Stomach (tissue), 19 donors: ENCODE measurements around the gene CACNA2D3. TPM values are rescaled to one million over a fixed set of nuclear protein-coding genes. Genes with fewer than 3 reads are reported as not detected.

Experiments used
- DNase-seq, 2 donors: peaks; one replicate each; pipeline versions ENCODE4 v3.0.0 to v3.0.0-alpha.2; 2013 to 2019
- H3K27ac ChIP-seq, 5 donors: fragments of 200-600 bp in 4 of 5; sonication (generic) in 4 of 5; one replicate each; pipeline ENCODE4 v1.5.1; 2013 to 2019; ENCODE audit warnings: mild to moderate bottlenecking in 1 of 5, moderate library complexity in 1 of 5
- H3K27me3 ChIP-seq, 3 donors: fragments of 200-600 bp; sonication (generic); one replicate each; pipeline ENCODE4 v1.5.1; 2017 to 2019; ENCODE audit warnings: mixed run types in 1 of 3
- H3K36me3 ChIP-seq, 4 donors: fragments of 200-600 bp; sonication (generic); 1 replicate in 3 of 4; 2 replicates in 1 of 4; pipeline ENCODE4 v1.5.1; 2016 to 2019
- H3K4me1 ChIP-seq, 4 donors: fragments of 200-600 bp; sonication (generic); one replicate each; pipeline ENCODE4 v1.5.1; 2016 to 2019
- H3K4me3 ChIP-seq, 4 donors: fragments of 200-600 bp; sonication (generic) in 3 of 4; one replicate each; pipeline ENCODE4 v1.5.1; 2016 to 2019; ENCODE audit warnings: mild to moderate bottlenecking in 1 of 4
- H3K9me3 ChIP-seq, 4 donors: fragments of 200-600 bp; sonication (generic); one replicate each; pipeline ENCODE4 v1.5.1; 2016 to 2019
- EP300 ChIP-seq: sonication (generic); formaldehyde crosslinking; IDR thresholded peaks from one replicate; pipeline ENCODE4 v1.6.1; 2017; ENCODE audit warnings: antibody characterized with exemption
- POLR2A ChIP-seq, 4 donors: fragments of 450-650 bp; IDR thresholded peaks; one replicate each; pipeline ENCODE4 v1.6.1; 2016; ENCODE audit warnings: antibody characterized with exemption in 4 of 4, control low read depth in 2 of 4, mild to moderate bottlenecking in 1 of 4, moderate library complexity in 1 of 4
- POLR2AphosphoS5 ChIP-seq, 3 donors: sonication (generic); formaldehyde crosslinking; IDR thresholded peaks; one replicate each; pipeline ENCODE4 v1.6.1; 2016; ENCODE audit warnings: antibody characterized with exemption in 3 of 3
- whole genome bisulfite sequencing, 5 donors: extraction: QIAGEN DNeasy Blood & Tissue Kit in 3 of 5; methylation state at CpG; one replicate each; pipeline versions ENCODE4 v1.1.5 to v1.1.7; 2013 to 2018; 5-methylcytosine and 5-hydroxymethylcytosine counted together
- intact Hi-C: fragments of 100-400 bp; cut with DNase I; formaldehyde crosslinking; loops from one replicate; pipeline ENCODE4 v1.15.1; 2023; ENCODE audit warnings: low total_unique reads
- long read RNA-seq, 10 donors: transcript quantifications; one replicate each; lab custom pipeline, GENCODE V29; 2026
- polyA plus RNA-seq, 3 donors: library from polyadenylated mRNA; stranded (reverse); fragments of 200-250 nt; gene quantifications; one replicate each; pipeline ENCODE4 v1.2.3, GENCODE V29; 2013
- total RNA-seq, 5 donors: library from RNA; depleted of rRNA; stranded (reverse); fragments of >200 nt; gene quantifications; one replicate each; pipeline versions ENCODE4 v1.1.0 to v1.2.3, GENCODE V29; 2014 to 2016
- TF ChIP-seq, protein P1 (sequence below), 7 experiments: fragments of 450-650 bp in 4 of 7; fragments of 200-600 bp in 3 of 7; sonication (generic) in 3 of 7; IDR thresholded peaks; one replicate each; pipeline ENCODE4 v1.5.1; 2016 to 2019; ENCODE audit warnings: antibody characterized with exemption in 7 of 7, control low read depth in 2 of 7, mild to moderate bottlenecking in 1 of 7
- donor health status: healthy with polysubstance abuse.
- donor health status: Bipolar disorder and iron deficiency.
- donor health status: healthy.

Gene CACNA2D3
- total RNA-seq (10 to 100 TPM in 2 of 5 donors, 1 to 10 TPM in 2, not detected in 1; 2.9 to 54.0 (median 10.9) TPM), polyA plus RNA-seq (1 to 10 TPM in 2 of 3 donors, under 1 TPM in 1; 0.56 to 1.8 (median 1.5) TPM)
- long read RNA-seq, donor 1: 0 reads
- long read RNA-seq, donor 2: 0 reads
- long read RNA-seq, donor 3: 0 reads
- long read RNA-seq, donor 4: 0 reads
- long read RNA-seq, donor 5: 0 reads
- long read RNA-seq, donor 6: 0 reads
- long read RNA-seq, donor 7: 0 reads
- long read RNA-seq, donor 8: 0 reads
- long read RNA-seq, donor 9: 0 reads
- long read RNA-seq, donor 10: 0 reads

DNA sequence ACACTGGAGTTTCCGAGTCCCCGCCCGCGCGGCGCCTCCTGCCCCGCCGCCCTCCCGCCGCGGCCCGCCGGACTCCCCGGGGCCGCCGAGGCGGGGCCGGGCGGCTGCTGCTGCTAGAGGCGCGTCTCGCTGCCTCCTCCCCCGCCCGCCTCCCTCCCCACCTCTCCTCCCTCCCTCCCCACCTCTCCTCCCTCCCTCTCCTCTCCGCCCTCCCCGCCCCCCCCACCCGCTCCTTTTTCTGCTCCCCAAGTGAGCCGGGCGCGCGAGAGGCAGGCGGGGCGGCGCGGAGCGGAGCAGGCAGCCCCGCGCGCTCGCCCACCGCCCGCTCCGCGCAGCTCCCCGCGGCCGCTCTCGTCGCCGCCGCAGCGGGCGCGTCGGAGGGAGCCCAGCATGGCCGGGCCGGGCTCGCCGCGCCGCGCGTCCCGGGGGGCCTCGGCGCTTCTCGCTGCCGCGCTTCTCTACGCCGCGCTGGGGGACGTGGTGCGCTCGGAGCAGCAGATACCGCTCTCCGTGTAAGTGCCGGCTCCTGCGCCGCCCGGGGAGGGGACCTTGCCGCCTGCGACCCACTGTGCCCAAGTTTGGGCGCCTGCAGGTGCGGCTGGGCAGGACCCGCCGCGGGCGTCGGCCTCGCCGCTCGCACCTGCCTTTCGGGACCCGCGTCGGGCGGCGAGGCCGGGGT is at the start of gene CACNA2D3:
Gene CACNA2D3, plus strand, starts transcription at position 229 of the 679 bp plus-strand sequence.
- peak within 1 kb of the TSS; percentile 62 to 79 (median 64) for H3K4me3 ChIP-seq
- peak within 1 kb of the TSS; percentile 4 to 83 (median 54) for H3K27ac ChIP-seq
- H3K27me3 ChIP-seq: peaks cover 0 to 74% (median 40%) of the 10 kb centered on the region in 3 donors
- no peaks in the 10 kb centered on the region for H3K36me3 ChIP-seq
- intact Hi-C loops: no loop called here
- WGBS, 5 donors: 0 to 2% (median 1%) methylated on average over 5 to 98 of the region's 100 CpGs
- DNase-seq: peak; percentile 46 to 78
- TF ChIP-seq, protein P1, sequence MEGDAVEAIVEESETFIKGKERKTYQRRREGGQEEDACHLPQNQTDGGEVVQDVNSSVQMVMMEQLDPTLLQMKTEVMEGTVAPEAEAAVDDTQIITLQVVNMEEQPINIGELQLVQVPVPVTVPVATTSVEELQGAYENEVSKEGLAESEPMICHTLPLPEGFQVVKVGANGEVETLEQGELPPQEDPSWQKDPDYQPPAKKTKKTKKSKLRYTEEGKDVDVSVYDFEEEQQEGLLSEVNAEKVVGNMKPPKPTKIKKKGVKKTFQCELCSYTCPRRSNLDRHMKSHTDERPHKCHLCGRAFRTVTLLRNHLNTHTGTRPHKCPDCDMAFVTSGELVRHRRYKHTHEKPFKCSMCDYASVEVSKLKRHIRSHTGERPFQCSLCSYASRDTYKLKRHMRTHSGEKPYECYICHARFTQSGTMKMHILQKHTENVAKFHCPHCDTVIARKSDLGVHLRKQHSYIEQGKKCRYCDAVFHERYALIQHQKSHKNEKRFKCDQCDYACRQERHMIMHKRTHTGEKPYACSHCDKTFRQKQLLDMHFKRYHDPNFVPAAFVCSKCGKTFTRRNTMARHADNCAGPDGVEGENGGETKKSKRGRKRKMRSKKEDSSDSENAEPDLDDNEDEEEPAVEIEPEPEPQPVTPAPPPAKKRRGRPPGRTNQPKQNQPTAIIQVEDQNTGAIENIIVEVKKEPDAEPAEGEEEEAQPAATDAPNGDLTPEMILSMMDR (IDR thresholded peaks at IDR 0.05): no peak
- TF ChIP-seq POLR2A (IDR thresholded peaks at IDR 0.05): no peak
- no peak for TF ChIP-seq POLR2AphosphoS5 (IDR thresholded peaks at IDR 0.05)
- no peak for TF ChIP-seq EP300
- H3K9me3 ChIP-seq: no peaks in the 10 kb centered on the region
- H3K4me1 ChIP-seq: peaks cover 15 to 49% (median 30%) of the 10 kb centered on the region in 4 donors

DNA sequence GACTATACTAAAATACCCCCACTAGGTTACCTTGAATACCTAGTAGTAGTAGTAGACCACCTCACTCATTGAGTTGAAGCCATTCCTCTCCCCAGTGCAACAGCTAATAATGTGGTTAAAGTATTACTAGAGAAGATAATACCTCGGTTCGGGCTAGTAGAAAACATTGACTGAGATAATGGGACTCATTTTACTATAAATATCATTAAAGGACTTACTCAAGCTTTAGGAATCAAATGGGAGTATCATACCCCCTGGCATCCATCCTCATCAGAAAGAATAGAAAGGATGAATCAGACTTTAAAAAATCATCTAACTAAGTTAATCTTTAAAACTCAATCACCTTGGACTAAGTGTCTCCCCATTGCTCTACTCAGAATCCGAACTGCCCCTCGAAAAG is 49.0 kb upstream of the CACNA2D3 start:
- TF ChIP-seq POLR2AphosphoS5 (IDR thresholded peaks at IDR 0.05) (no peak), POLR2A (IDR thresholded peaks at IDR 0.05) (no peak), EP300 (no peak)
- TF ChIP-seq, protein P1 (IDR thresholded peaks at IDR 0.05): no peak

DNA sequence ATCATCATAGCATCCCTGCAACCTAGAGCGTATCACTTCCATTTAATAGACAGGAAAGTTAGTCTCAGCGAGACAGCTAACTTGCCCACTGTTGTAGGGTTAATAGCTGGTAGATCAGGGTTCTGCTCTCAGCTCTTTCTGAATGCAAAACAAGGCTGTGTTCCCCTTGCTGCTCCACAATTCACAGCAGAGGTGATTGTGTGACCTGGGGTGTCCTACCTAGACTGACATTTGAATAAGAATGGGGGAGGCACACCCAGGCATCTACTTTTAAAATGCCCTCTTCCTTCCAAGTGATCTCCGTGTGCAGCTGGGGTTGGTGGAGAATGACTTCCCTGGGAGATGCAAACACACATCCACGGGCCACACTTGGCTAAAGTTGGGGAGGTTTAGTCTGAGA is 43.0 kb upstream of the CACNA2D3 start:
- Histone ChIP-seq H3K4me1 (no peaks in the 10 kb centered on the region), H3K36me3 (no peaks in the 10 kb centered on the region), H3K27ac (no peak overlapping the region), H3K9me3 (no peaks in the 10 kb centered on the region), H3K27me3 (peaks cover 0 to 13% (median 0%) of the 10 kb centered on the region in 3 donors), H3K4me3 (no peak overlapping the region)
- DNase-seq: no peak
- intact Hi-C loops: no loop called here
- 39 to 53% (median 52%) methylated on average over 4 of the region's 4 CpGs for WGBS, 5 donors
- TF ChIP-seq, protein P1 (IDR thresholded peaks at IDR 0.05): no peak
- TF ChIP-seq EP300 (no peak), POLR2A (IDR thresholded peaks at IDR 0.05) (no peak), POLR2AphosphoS5 (IDR thresholded peaks at IDR 0.05) (no peak)

More for the DNA sequence above, 49.0 kb upstream of the CACNA2D3 start:
- WGBS, 5 donors: 72 to 82% (median 78%) methylated on average over 4 of the region's 4 CpGs
- DNase-seq: no peak
- Histone ChIP-seq H3K27me3 (no peaks in the 10 kb centered on the region), H3K27ac (no peak overlapping the region), H3K36me3 (no peaks in the 10 kb centered on the region), H3K4me3 (no peak overlapping the region), H3K9me3 (peaks cover 7 to 23% (median 16%) of the 10 kb centered on the region in 4 donors), H3K4me1 (no peaks in the 10 kb centered on the region)
- intact Hi-C loops: no loop called here

DNA sequence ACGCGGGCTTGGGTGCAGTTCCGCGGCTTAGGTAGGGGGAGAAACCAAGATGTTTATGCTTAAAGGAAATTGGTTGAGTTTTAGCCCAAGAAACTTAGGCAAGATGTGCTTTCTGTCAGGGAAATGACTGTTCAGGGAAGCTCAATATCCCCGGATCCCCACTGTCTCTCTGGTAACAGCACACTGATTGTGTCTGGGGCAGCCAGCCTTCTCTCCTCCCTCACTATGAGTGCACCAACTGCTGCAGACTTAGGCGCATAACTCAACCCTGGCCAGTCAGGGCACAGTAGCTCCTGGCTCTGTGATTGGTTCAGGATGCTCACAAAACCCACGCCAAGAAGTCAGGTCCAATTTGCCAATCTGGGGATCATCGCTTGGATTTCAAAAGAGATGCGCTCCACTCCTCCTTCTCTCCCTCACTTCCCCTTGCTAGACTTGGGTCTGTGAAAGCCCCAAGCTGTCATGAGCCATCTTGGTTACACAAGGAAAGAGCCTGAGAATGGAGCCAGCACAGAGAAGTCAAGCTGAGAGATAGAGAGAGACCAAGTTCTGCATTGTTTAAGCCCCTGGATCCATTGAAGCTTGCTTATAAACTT is 42.5 kb upstream of the CACNA2D3 start:
- WGBS, 5 donors: 54 to 70% (median 64%) methylated on average over 9 of the region's 9 CpGs
- no peak overlapping the region for H3K4me3 ChIP-seq
- DNase-seq: no peak
- TF ChIP-seq POLR2A (IDR thresholded peaks at IDR 0.05) (no peak), EP300 (no peak), POLR2AphosphoS5 (IDR thresholded peaks at IDR 0.05) (no peak)
- TF ChIP-seq, protein P1 (IDR thresholded peaks at IDR 0.05): no peak
- no peaks in the 10 kb centered on the region for H3K4me1 ChIP-seq
- no peaks in the 10 kb centered on the region for H3K36me3 ChIP-seq
- no peaks in the 10 kb centered on the region for H3K9me3 ChIP-seq
- no peak overlapping the region for H3K27ac ChIP-seq
- intact Hi-C loops: no loop called here
- peaks cover 0 to 13% (median 0%) of the 10 kb centered on the region in 3 donors for H3K27me3 ChIP-seq
